ENCODE measurements around the gene TNKS2. TPM values are rescaled to one million over a fixed set of nuclear protein-coding genes. Genes with fewer than 3 reads are reported as not detected.
A peak's percentile ranks its signal among the peaks of the same experiment; 100 is the strongest.

The TNKS2 gene
- total RNA-seq, 1 donor from 2014 or later: 52.8 TPM

DNA sequence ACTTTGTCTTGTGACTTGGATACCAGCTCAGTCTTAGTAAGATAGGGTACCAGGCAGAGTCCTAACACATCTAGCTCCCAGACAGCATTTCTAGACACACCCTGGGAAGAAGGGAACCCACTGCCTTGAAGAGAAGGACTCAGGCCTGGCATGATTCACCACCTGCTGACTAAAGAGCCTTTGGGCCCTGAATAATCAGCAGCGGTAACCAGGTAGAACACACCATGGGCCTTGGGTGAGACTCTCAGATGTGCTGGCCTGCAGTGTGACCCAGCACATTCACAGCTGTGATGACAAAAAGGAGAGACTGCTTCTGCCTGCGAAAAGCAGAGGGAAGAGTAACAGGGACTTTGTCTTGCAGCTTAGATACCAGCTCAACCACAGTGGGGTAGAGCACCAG lies 10.4 kb upstream of the TNKS2 start:
- H3K27me3 Mint-ChIP-seq: no peaks in the 10 kb centered on the region
- no peak overlapping the region for H3K4me3 Mint-ChIP-seq (ENCODE audit: low read depth)
- H3K27ac Mint-ChIP-seq: no peak overlapping the region
- TF ChIP-seq, protein P1, sequence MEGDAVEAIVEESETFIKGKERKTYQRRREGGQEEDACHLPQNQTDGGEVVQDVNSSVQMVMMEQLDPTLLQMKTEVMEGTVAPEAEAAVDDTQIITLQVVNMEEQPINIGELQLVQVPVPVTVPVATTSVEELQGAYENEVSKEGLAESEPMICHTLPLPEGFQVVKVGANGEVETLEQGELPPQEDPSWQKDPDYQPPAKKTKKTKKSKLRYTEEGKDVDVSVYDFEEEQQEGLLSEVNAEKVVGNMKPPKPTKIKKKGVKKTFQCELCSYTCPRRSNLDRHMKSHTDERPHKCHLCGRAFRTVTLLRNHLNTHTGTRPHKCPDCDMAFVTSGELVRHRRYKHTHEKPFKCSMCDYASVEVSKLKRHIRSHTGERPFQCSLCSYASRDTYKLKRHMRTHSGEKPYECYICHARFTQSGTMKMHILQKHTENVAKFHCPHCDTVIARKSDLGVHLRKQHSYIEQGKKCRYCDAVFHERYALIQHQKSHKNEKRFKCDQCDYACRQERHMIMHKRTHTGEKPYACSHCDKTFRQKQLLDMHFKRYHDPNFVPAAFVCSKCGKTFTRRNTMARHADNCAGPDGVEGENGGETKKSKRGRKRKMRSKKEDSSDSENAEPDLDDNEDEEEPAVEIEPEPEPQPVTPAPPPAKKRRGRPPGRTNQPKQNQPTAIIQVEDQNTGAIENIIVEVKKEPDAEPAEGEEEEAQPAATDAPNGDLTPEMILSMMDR (IDR thresholded peaks at IDR 0.05; ENCODE audit: unreplicated experiment): no peak
- no peaks in the 10 kb centered on the region for H3K9me3 Mint-ChIP-seq (ENCODE audit: low read depth)
- H3K36me3 Mint-ChIP-seq (ENCODE audit: insufficient read depth): no peaks in the 10 kb centered on the region
- DNase-seq (ENCODE audit: low spot score, unreplicated experiment): no peak
- peaks cover 7% of the 10 kb centered on the region for H3K4me1 Mint-ChIP-seq (ENCODE audit: low read depth)

DNA sequence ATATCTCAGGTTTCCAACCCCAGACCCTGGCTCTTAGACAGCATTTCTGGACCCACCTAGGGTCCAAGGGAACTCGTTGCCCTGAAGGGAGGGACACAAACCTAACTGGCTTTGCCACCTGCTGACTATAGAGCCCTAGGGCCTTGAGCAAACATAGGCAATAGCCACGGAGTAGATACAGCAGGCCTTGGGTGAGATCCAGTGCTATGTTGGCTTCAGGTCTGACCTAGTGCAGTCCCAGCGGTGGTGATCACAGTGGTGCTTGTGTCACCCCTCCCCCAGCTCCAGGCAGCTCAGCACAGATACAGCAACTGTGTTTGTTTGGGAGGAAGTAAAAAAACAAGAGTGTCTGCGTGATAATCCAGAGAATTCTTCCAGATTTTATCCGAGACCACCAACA lies 9.7 kb upstream of the TNKS2 start:
- no peak for DNase-seq (ENCODE audit: low spot score, unreplicated experiment)
- TF ChIP-seq, protein P1 (IDR thresholded peaks at IDR 0.05; ENCODE audit: unreplicated experiment): no peak
- H3K4me1 Mint-ChIP-seq (ENCODE audit: low read depth): peaks cover 7% of the 10 kb centered on the region

DNA sequence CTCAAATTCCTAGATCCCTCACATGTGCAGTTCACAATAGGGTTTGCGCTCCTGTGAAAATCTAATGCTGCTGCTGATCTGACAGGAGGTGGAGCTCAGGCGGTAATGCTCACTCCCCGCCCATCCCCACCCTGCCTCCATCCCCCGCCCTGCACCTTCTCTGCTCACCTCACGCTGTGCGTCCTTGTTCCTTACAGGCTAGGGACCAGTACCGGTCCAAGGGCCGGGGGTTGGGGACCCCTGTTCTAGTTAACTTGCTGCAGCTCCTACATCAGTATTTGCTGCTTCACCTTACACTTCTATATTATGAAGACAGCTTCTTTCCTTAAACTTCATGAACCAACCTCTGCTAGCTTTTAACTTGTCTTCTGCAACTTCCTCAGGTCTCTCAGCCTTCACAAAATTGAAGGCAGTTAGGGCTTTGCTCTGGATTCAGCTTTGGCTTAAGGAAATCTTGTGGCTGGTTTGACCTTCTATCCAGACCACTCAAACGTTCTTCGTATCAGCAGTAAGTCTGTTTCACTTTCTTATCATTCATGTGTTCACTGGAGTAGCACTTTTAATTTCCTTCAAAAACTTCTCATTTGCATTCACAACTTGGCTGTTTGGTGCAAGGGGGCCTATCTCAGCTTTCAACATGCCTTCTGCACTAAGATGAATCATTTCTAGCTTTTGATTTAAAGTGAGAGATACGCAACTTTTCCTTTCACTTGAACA lies 1.7 kb upstream of the TNKS2 start:
- no peak for DNase-seq (ENCODE audit: low spot score, unreplicated experiment)
- TF ChIP-seq, protein P1 (IDR thresholded peaks at IDR 0.05; ENCODE audit: unreplicated experiment): no peak
- Mint-ChIP-seq H3K36me3 (ENCODE audit: insufficient read depth) (peaks cover 2% of the 10 kb centered on the region), H3K9me3 (ENCODE audit: low read depth) (no peaks in the 10 kb centered on the region), H3K27ac (peak overlapping the region; percentile 98), H3K4me3 (ENCODE audit: low read depth) (peak overlapping the region; percentile 96), H3K27me3 (no peaks in the 10 kb centered on the region), H3K4me1 (ENCODE audit: low read depth) (peaks cover 34% of the 10 kb centered on the region)

More for the DNA sequence above, 9.7 kb upstream of the TNKS2 start:
- Mint-ChIP-seq H3K27me3 (no peaks in the 10 kb centered on the region), H3K27ac (no peak overlapping the region), H3K4me3 (ENCODE audit: low read depth) (no peak overlapping the region), H3K36me3 (ENCODE audit: insufficient read depth) (no peaks in the 10 kb centered on the region), H3K9me3 (ENCODE audit: low read depth) (no peaks in the 10 kb centered on the region)

DNA sequence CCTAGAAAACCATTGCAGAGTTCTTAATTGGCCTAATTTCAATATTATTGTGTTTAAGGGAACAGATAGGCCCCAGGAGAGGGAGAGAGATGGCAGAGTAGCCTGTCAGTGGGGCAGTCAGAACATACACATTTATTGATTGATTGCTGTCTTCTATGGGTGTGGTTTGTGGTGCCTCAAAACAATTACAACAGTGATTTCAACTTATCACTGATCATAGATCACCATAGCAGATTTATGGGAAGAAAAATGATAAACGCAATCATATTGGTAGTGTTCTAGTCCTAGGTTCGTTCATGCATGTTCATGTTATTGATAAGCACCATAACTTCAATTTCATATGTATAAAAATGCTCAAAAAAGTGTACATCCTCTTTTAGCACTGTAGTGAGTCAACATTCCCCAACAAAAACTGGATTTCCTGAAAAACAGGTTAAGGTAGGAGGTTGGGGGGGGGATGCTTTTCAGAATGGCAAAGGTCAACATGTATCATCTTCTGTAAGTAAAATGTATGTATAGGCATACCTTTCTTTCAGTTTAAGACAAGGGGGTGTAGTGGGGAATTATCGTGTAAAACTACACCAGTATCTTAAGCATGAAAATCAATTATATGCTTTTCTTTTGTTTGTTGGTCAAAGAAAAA lies 1.1 kb upstream of the TNKS2 start:
- peak overlapping the region; percentile 98 for H3K27ac Mint-ChIP-seq

More for the DNA sequence above, 1.1 kb upstream of the TNKS2 start:
- Mint-ChIP-seq H3K36me3 (ENCODE audit: insufficient read depth) (peaks cover 5% of the 10 kb centered on the region), H3K27me3 (no peaks in the 10 kb centered on the region), H3K4me3 (ENCODE audit: low read depth) (peak overlapping the region; percentile 96), H3K4me1 (ENCODE audit: low read depth) (peaks cover 34% of the 10 kb centered on the region), H3K9me3 (ENCODE audit: low read depth) (no peaks in the 10 kb centered on the region)
- TF ChIP-seq, protein P1 (IDR thresholded peaks at IDR 0.05; ENCODE audit: unreplicated experiment): no peak
- no peak for DNase-seq (ENCODE audit: low spot score, unreplicated experiment)

Measured in progenitor cell of endocrine pancreas (in vitro differentiated cells).